Mucosa of descending colon (tissue), 3 donors: ENCODE measurements around the gene KCNK6. TPM values are rescaled to one million over a fixed set of nuclear protein-coding genes. Genes with fewer than 3 reads are reported as not detected.

Source experiments
- ATAC-seq: fragments of 200-7000 bp; cut with Tn5 transposase; one replicate; pipeline ENCODE4 v1.9.1; 2020; ENCODE audit warnings: mild to moderate bottlenecking, moderate library complexity
- DNase-seq, 3 donors: peaks; one replicate each; pipeline ENCODE4 v3.0.0-alpha.2; 2020
- H3K36me3 ChIP-seq: fragments of 200-600 bp; one replicate; pipeline ENCODE4 v1.8.0; 2021; ENCODE audit warnings: low read depth, mild to moderate bottlenecking
- H3K4me1 ChIP-seq: fragments of 200-600 bp; one replicate; pipeline ENCODE4 v1.8.0; 2021; ENCODE audit warnings: low read depth, mild to moderate bottlenecking
- H3K4me3 ChIP-seq: fragments of 200-600 bp; one replicate; pipeline ENCODE4 v1.8.0; 2021; ENCODE audit warnings: mild to moderate bottlenecking
- H3K9me3 ChIP-seq: fragments of 200-600 bp; one replicate; pipeline ENCODE4 v1.8.0; 2021; ENCODE audit warnings: mild to moderate bottlenecking
- CTCF ChIP-seq: fragments of 200-600 bp; IDR thresholded peaks from one replicate; pipeline ENCODE4 v1.8.0; 2022; ENCODE audit warnings: antibody characterized with exemption, mild to moderate bottlenecking
- intact Hi-C, 2 donors: fragments of 100-400 bp; cut with DNase I in 1 of 2; cut with micrococcal nuclease in 1 of 2; formaldehyde crosslinking; loops; one replicate each; pipeline versions ENCODE4 v1.11.0 to v1.11.1; 2022; cut with DNase I, micrococcal nuclease
- total RNA-seq, 3 donors: library from RNA; stranded (reverse); fragmentation: NEBNext Ultra II Directional in 2 of 3; extraction: Animal tissue kit (Norgen Biotek cat#: 25700) in 2 of 3; gene quantifications; one replicate each; pipeline versions ENCODE4 v1.2.1 to v1.2.4, GENCODE V29; 2021 to 2023
- donor health status: DM: no; HTN: no; CAD: no; lungs with moderate emphysema.
- donor health status: DM: no; HTN: no; CAD: no.
- donor health status: DM: no; HTN: yes; CAD: no.

The KCNK6 gene
- total RNA-seq, 3 donors from 2014 or later, result 24.8 to 27.8 (median 25.6) TPM

- H3K9me3 ChIP-seq, result no peaks in the 10 kb centered on the region
- DNase-seq, result no peak
- no peaks in the 10 kb centered on the region for H3K36me3 ChIP-seq
- no peaks in the 10 kb centered on the region for H3K4me1 ChIP-seq
- intact Hi-C loops, result no loop called here
- ATAC-seq, result no peak
- no peak overlapping the region for H3K4me3 ChIP-seq
- no peak for TF ChIP-seq CTCF
Observed at GRCh38 chr19:38289955-38290354, 29.7 kb upstream of the KCNK6 start.

- no peaks in the 10 kb centered on the region for H3K9me3 ChIP-seq
- TF ChIP-seq CTCF, result no peak
- ATAC-seq (peak; percentile 55), DNase-seq (no peak)
- H3K36me3 ChIP-seq, result no peaks in the 10 kb centered on the region
- H3K4me3 ChIP-seq, result no peak overlapping the region
- no peaks in the 10 kb centered on the region for H3K4me1 ChIP-seq
- intact Hi-C loops, result no loop called here
Observed at GRCh38 chr19:38290631-38291147, 29.0 kb upstream of the KCNK6 start.

- Histone ChIP-seq H3K36me3 (no peaks in the 10 kb centered on the region), H3K4me1 (no peaks in the 10 kb centered on the region), H3K4me3 (no peak overlapping the region), H3K9me3 (no peaks in the 10 kb centered on the region)
- ATAC-seq, result no peak
- intact Hi-C loops, result no loop called here
- no peak for TF ChIP-seq CTCF
- DNase-seq, result no peak
Observed at GRCh38 chr19:38291855-38292254, 27.8 kb upstream of the KCNK6 start.

- H3K4me1 ChIP-seq, result no peaks in the 10 kb centered on the region
- DNase-seq, result no peak
- H3K36me3 ChIP-seq, result no peaks in the 10 kb centered on the region
- H3K9me3 ChIP-seq, result no peaks in the 10 kb centered on the region
- no peak for TF ChIP-seq CTCF
- ATAC-seq, result no peak
- no peak overlapping the region for H3K4me3 ChIP-seq
- intact Hi-C loops, result no loop called here
Observed at GRCh38 chr19:38293281-38293680, 26.4 kb upstream of the KCNK6 start.

GRCh38 chr19:38294090-38294489 is 25.6 kb upstream of the KCNK6 start:
- Histone ChIP-seq H3K4me1 (no peaks in the 10 kb centered on the region), H3K4me3 (no peak overlapping the region), H3K36me3 (no peaks in the 10 kb centered on the region), H3K9me3 (no peaks in the 10 kb centered on the region)
- intact Hi-C loops, result no loop called here
- DNase-seq, result no peak
- no peak for ATAC-seq
- no peak for TF ChIP-seq CTCF
